GM15510 (cell line): ENCODE measurements around the gene RACK1.
A peak's percentile ranks its signal among the peaks of the same experiment; 100 is the strongest.

Source experiments
- POLR2A ChIP-seq: IDR thresholded peaks from 3 replicates; pipeline ENCODE4 v1.6.1; 2011; ENCODE audit warnings: borderline replicate concordance; ENCODE audit not compliant: insufficient read length; ENCODE audit errors: extremely low read depth

The RACK1 gene

DNA sequence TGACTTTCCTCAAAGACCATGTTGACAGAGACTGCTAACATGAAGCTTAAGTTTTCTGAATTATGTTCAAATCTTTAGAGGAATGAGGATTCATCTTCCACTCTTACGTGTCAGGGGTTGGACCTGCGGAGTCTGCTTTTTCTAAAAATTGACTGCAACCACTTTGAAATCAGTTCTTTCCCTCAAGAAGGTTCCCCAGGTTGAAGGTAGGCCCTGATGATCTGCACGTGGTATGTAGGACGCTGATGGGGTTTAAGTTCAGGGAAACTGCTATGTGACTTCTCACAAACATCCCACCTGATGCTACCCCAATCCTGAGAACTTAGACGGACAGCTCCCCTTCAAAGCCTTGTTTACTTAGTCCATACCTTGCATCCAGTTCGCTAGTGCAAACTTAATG lies 7.2 kb downstream of the RACK1 start:
- TF ChIP-seq POLR2A = no peak

DNA sequence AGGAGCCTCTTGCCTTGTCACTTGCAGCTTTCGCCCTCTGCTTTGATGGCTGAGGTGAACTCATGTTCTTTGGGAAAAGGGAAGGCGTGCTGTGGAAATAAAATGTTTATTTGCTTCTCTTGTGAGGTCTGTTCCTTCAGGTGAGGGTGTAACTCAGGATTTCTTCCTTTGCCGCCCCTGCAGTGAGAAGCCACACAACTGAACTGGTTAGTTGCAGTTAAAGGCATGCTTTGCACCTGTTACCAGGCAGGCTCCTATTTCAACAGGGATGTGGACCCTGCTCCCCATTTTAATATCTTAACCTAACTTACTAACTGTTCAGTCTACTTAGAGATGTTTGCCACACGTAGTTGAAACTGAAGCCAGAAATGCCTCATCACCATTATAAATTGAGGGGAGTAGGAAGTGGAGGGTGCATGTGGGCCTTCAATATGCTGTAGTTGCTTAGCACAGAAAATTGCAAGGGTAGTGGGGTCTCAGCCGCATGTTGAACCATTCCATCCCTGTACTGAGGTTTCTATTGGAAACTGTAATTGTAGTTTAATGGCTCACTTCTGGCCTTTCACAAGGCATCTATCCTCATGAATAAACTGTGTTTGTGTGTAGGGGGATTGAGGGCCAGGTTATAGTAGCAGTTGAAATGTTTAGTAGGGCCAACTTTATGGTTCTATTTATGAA lies 7.9 kb downstream of the RACK1 start:
- TF ChIP-seq POLR2A = no peak

DNA sequence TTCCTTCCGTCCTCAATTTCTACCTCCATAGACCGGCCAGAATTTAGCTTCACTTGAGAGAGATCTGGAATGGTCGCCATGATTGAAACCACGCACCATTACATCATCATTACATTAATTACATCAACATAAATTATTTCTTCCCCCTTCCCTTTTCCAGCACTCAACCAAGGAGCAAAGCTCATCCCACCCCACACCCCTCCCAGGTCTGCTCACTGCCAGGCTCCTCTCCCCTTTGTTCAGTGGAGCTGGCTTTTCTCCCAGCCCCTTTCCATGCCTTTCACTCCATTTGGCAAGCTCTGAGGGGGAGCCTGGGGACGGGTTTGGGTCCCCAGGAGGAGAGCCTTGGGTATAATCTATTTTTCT lies 8.4 kb downstream of the RACK1 start:
- peak; percentile 15 for TF ChIP-seq POLR2A

DNA sequence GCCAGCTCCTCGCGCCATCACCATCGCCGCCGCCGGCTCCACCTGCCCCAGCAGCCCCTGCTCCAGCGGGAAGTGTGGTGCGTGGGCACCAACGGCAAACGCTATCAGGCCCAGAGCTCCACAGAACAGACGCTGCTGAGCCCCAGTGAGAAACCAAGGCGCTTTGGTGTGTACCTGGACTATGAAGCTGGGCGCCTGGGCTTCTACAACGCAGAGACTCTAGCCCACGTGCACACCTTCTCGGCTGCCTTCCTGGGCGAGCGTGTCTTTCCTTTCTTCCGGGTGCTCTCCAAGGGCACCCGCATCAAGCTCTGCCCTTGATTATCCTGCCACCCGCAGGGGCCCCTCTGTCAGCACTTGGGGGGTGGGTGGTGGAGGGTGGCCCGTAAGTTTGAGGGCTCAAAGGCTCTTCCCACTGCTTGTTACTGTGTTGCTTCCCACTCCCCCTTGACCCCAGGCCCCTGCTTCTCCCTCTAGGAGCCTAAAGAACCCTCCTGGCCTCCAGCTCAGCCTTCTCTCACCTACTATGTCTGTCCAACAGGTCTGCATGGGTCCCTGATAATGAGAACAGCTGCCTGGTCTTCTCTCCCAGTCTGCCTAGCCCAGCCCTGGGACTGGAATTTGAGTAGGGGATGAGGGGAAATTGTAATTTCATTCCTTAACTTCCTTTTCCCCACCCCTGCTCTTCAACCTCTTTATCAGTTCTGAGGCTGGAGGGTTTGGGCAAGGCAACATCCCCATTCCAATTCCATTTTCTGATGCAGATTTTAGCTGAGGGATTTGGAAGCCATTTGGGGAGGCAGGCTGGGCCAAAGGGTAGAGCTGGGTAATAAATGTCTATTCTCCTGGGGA lies 9.0 kb downstream of the RACK1 start:
- peak; percentile 28 for TF ChIP-seq POLR2A

DNA sequence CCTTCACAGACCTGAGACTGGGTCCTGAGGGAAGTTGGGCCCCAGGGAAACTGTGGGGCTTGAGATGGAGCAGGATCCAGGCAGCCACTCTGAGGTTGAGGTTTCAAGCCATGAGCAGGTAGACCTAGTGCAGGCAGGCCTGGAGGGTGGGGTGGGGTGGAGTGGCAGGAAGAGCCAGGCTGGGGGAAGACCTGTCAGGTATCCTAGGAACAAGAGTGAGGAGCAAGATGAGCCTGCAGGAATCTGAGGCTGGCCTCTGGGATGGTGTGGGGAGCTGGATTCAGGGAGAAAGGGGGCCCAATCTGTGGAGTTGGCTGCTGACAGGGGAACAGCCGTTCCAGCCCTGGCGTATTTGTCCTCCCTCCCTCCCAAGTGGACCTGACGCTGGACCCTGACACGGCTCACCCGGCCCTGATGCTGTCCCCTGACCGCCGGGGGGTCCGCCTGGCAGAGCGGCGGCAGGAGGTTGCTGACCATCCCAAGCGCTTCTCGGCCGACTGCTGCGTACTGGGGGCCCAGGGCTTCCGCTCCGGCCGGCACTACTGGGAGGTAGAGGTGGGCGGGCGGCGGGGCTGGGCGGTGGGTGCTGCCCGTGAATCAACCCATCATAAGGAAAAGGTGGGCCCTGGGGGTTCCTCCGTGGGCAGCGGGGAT lies 9.8 kb downstream of the RACK1 start:
- no peak for TF ChIP-seq POLR2A

DNA sequence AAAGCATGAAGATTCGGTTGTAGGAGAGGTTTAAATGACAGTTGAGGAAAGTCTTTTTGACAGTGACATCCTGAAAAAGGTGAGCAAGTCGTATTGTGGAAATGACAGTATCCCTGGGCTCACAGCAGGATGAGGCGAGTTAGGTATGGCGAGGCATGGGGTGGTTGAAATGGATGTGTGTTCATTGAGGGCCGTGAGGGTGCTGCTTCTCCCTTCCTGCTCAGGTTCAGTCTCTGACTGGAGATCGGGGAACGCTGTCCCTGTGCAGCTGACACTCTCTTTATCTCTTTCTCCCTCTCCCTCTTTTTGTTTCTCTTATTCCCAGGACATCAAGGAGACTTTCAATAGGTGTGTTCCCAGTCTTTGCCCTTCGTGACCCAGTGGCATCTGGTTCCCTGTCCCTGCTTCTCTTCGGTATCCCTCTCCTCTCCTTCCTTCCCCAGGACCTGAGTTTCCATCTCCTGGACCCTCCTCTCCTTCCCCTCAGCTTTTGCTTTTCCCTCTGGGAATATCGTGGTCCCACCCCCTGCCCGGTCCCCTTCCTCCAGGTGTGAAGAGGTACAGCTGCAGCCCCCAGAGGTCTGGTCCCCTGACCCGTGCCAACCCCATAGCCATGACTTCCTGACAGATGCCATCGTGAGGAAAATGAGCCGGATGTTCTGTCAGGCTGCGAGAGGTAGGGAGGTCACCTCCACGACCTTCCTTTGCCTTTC lies 10.5 kb downstream of the RACK1 start:
- TF ChIP-seq POLR2A = no peak

DNA sequence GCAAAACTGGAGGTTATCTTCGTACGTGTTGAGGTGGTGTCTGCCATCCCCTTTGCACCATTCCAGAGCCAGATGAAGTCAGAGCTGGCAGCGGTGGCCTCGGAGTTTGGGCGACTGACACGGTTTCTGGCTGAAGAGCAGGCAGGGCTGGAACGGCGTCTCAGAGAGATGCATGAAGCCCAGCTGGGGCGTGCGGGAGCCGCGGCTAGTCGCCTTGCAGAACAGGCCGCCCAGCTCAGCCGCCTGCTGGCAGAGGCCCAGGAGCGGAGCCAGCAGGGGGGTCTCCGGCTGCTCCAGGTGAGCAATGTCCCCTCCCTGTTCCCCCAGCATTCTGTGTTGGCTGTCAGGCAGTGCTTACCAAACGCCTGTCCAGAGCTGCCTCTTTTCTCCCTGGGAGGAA lies 11.1 kb downstream of the RACK1 start:
- TF ChIP-seq POLR2A = no peak

DNA sequence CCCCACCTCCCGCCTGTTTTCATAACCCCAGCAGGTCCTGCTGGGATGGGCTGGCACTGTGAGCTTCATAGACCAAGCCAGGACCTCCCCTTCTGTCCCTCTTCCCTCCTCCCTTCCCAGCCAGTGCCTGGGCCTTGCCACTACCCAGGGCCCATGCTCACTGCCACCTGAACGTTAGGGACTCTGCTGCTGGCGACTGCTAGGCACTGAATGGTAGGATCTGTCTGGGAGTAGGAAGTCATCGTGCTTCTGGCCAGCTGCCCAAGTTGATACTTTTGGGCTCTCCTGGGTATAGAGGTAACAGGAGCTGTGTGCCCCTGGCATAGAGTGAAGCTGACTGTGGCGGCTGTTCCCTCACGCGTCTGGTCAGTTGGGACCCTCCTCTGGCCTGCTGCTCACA lies 12.3 kb downstream of the RACK1 start:
- TF ChIP-seq POLR2A = no peak

DNA sequence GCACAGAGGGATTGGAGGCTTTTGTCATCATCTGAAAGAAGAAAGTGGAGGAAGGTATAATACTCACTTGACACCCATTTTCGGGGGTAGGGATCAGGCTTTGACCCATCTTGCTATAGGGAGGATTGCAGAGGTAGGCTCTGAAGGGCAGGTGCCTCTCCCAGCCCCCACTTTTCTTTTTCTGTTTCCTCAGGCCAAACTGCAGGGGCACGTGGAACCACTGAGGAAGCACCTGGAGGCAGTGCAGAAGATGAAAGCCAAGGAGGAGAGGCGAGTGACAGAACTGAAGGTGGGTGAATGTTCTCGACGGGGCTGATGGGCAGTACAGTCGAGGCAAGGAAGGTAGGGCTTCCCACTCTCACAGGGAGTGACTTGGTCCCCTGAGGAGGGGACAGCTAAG lies 13.2 kb downstream of the RACK1 start:
- TF ChIP-seq POLR2A = no peak

DNA sequence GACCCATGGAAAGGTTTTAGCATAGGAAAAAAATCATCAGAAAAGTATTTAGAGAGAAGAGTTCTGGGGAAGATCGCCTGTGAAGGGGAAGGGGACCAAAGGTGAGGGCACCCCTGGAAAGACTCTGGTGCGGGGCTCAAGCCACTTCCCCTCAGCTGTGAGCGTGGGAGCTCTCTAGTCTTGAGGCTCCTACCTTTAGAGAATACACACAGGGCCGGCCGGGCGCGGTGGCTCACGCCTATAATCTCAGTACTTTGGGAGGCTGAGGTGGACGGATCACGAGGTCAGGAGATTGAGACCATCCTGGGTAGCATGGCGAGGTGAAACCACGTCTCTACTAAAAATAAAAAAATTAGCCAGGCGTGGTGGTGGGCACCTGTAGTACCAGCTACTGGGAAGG lies 13.7 kb downstream of the RACK1 start:
- no peak for TF ChIP-seq POLR2A

DNA sequence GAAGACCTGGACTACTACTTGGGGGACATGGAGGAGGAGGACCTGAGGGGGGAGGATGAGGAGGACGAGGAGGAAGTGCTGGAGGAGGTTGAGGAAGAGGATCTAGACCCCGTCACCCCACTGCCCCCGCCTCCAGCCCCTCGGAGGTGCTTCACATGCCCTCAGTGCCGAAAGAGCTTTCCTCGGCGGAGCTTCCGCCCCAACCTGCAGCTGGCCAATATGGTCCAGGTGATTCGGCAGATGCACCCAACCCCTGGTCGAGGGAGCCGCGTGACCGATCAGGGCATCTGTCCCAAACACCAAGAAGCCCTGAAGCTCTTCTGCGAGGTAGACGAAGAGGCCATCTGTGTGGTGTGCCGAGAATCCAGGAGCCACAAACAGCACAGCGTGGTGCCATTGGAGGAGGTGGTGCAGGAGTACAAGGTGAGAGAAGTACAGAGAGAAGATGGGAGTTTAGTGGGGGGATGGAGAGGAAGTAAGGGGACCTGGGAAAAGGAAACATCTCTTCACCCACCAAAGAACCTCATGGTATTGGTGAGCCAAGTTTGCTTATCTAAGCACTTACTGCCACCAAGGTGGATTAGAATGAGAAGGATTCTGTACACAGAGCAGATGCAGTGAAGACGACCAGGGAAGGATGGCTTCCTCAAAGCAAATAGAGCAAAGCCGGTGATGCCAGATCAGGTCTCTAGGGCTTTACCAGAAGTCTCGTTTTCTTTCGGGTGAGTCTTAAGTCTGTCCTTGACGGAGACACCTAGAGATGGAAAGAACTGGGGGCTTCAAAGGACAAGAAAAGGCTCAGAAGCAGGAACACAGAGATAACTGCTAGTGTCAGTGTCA lies 19.1 kb downstream of the RACK1 start:
- TF ChIP-seq POLR2A = no peak

DNA sequence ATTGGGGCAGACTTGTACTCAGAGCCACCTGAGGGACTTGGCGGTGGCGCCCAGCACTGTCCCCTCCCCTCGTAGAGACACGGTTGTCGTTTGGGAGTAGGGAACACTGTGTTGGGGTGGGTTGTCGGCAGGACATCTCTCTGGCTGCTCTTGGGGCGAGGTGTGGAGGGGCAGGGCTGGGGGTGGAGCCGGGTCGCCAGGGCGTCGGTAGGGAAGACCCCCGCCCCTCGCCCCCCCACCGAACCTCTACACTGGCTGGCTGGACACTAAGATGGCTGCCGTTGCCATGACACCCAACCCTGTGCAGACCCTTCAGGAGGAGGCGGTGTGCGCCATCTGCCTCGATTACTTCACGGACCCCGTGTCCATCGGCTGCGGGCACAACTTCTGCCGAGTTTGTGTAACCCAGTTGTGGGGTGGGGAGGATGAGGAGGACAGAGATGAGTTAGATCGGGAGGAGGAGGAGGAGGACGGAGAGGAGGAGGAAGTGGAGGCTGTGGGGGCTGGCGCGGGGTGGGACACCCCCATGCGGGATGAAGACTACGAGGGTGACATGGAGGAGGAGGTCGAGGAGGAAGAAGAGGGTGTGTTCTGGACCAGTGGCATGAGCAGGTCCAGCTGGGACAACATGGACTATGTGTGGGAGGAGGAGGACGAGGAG lies 19.8 kb downstream of the RACK1 start:
- peak; percentile 42 for TF ChIP-seq POLR2A

DNA sequence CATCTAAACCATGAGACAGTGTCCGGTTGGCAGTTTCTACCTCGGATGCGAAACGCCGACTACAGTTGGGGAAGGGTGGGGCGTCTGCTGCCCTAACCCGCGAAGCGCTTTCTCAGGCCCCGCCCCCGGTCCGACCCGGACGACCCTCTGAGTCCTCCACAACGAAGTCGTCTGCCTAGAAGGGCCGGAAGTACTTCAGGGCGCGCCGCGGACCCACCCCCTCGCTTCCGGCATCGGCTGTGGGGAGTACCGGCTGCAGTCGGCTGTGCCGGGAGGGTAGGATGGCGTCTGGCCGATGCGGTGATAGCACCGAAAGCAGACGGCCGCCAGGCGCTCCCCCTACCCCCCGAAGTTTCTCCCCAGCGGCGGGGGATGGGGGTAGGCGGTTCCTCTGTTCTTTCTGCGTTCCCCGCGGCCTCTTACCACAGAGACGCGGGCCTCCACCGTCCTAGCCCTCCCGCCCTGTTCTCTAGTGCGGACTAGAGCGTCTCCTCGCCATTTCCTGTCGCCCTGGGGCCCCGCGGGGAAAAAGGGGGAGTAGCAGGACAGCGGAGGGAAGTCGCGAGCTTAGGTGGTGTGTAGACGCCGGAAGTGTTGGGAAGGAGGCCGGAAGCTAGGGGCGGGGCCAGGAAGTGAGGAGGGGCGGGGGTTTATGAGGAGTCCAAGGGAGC lies 20.5 kb downstream of the RACK1 start, which contains the start of gene TRIM41:
TSS of gene TRIM41 (plus strand) at position 224 of the 671 bp plus-strand sequence. CDS start 719 bp downstream, outside the sequence.
- TF ChIP-seq POLR2A = peak; percentile 80
